C4-2B (cell line): ENCODE measurements around the gene HOXC5.

Experiments
- CTCF ChIP-seq: fragments of 450-650 bp; conservative IDR thresholded peaks from 2 replicates; pipeline ENCODE4 v1.5.1; 2017; ENCODE audit warnings: mild to moderate bottlenecking
- ZFX ChIP-seq: fragments of 450-650 bp; IDR thresholded peaks from 2 replicates; pipeline ENCODE4 v1.6.1; 2017

- TF ChIP-seq CTCF (no peak), ZFX (no peak)
These were observed 26.8 kb downstream of the HOXC5 start for GRCh38 chr12:54059668-54060067.
